NCI-H345 (cell line): ENCODE measurements around the gene SLC5A1.
"Not testable (repeated sequence)": the region's sequence is repeated elsewhere in the genome, so short reads cannot be mapped to it uniquely, and the experiment has no call there.

ENCODE experiments used
- DNase-seq: peaks from one replicate; lab custom pipeline; 2025; lab: John Stamatoyannopoulos, UW

SLC5A1 gene

DNA sequence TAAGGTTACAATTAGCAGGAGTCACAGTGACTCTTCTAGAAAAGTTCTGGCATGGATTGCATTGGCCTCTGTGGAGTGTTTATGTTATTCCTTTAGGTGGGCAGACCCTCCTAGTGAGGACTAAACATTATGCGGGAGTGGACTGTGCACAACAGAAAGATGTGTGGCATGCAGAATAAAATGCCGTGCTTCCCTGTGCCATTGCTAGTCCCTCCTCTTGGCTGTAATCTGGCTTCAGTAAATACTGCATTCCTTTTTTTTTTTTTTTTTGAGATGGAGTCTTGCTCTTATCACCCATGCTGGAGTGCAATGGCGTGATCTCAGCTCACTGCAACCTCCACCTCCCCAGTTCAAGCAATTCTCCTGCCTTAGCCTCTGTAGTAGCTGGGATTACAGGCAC lies 45.0 kb downstream of the SLC5A1 start:
- DNase-seq, result no peak

- no peak for DNase-seq
Measured at GRCh38 chr22:32097018-32097417, 54.0 kb downstream of the SLC5A1 start.

DNA sequence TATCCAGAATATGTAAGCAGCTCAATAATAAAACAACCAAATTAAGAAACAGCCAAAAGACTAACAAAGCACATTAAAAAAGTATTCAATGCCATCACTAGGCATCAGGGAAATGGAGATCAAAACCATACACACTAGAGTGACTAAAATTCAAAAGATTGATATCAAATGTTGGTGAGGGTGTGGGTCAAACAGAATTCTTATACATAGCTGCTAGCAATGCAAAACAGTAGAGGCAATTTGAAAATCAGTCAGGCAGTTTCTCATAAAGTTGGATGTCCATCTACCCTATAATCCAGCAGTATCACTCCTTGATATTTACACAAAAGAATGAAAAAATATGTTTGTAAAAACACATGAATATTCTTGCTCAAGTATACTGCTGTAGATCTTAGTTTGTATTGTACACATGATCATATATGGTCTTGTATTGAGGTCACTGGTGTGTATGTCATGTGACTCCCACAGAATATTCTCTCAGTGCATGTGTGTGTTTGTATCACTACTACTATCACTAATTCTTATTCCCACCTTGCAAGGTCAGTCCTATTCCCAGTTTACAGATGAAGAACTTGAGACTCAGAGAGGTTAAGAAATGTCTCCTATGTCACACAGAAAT lies 54.9 kb downstream of the SLC5A1 start:
- DNase-seq, result no peak

DNA sequence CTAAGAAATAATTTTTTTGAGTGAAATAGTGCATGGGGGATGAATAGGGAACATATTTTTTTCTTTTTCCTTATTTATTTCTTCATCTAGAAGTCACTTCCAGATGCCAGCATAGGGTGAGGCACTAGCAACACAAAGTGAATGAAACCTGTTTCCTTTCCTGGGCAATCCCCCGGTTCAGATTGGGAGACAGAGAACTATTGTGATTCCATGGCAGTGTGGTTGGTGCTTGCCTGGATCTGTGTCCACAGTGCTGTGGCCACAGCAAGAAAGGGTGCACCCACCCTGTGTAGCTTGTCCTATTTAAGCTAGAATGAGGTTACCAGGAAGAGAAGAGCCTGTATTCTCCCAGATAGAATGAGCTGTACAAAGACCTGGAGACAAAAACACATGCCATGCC lies 57.6 kb downstream of the SLC5A1 start:
- DNase-seq, result no peak

- DNase-seq, result no peak
Measured at GRCh38 chr22:32103658-32104315, 60.7 kb downstream of the SLC5A1 start.

GRCh38 chr22:32106930-32107329 lies 63.9 kb downstream of the SLC5A1 start:
- DNase-seq, result no peak

DNA sequence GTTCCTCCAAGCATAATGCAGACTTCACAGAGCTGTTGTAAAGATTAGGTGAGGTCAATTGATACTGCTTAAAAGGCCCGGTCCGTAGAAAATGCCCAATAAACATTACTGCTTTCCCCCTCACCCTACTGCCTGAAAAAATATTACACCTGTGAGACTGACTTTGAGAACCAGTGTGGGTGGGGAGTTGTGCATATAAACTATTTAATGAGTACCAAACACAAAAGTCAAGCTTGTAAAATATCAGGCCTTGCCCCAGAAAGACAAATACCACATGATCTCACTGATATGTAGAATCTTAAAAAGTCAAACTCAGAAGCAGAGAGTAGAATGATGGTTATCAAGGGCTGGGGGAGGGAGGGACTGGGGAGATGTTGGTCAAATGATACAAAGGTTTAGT lies 69.3 kb downstream of the SLC5A1 start:
- no peak for DNase-seq

DNA sequence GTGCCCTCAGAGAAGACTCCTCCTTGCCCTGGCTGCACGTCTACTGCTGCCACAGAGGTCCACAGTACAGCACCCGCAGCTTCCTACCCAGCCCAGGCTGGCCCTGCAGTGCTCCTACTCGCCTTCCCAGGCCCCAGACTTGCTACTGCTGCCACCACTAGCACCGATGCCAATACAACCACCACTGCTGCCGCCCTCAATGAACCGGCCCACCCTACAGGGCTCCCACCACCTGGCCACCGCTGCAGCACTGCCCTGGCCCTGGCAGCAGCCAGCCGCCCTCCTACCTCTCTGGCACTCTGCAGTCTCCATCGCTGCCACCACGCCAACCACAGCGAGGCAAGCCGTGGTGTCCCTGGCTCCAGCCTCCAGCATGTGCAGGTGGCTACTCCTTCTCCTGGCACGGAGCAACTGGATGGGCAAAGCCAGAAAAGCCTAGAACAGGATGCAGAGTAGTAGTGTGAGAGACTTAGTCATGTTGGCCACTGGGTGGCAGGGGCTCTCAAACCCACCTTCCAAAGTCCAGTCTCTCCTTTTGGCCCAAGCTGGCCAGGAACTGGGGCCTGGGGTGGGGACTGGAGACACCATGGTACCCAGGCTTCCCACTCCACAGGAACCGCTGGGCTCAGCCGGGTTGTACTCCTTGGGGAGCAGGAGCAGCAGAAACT lies 76.6 kb downstream of the SLC5A1 start:
- no peak for DNase-seq

GRCh38 chr22:32120603-32121002 lies 77.5 kb downstream of the SLC5A1 start:
- DNase-seq, result no peak

GRCh38 chr22:32122899-32123298 lies 79.8 kb downstream of the SLC5A1 start:
- no peak for DNase-seq

GRCh38 chr22:32123657-32124056 lies 80.6 kb downstream of the SLC5A1 start:
- DNase-seq, result no peak

DNA sequence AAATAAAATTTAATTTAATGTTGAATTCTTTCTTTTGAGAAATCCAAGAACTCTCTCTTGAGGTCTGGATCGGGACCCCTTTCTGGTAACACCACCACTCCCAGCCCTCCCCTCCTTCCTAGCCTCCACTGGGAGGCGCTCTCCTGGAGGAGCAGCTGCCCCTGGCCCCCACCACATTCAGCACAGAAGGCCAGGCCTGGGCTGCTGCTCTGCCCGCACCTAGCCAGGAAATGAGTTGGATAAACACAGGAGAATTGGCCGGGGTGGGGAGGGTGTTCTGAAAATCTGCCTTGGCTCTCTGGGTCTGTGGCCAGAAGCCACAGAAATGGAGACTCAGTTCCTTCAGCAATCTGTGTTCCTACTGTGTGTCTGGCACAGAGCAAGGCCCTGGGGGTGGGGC lies 84.8 kb downstream of the SLC5A1 start:
- DNase-seq, result no peak

DNA sequence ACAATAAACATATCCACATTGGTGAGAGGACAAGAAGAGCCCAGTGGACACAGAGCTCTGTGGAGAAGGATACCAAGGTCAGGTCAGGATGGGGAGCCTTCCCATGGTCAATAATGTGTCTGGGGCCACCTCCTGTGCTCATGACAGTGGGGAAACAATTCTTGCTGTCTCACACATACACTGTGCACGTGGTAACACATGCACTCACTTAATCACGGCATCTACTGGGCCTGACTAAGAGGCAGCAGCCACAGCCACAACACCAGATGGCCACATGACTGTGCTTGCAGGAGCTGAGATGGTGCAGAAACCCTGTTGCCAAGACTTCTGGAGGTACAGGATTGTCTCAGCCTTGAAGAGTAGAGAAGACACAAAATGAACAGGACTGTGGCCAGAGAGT lies 87.4 kb downstream of the SLC5A1 start:
- no peak for DNase-seq

DNA sequence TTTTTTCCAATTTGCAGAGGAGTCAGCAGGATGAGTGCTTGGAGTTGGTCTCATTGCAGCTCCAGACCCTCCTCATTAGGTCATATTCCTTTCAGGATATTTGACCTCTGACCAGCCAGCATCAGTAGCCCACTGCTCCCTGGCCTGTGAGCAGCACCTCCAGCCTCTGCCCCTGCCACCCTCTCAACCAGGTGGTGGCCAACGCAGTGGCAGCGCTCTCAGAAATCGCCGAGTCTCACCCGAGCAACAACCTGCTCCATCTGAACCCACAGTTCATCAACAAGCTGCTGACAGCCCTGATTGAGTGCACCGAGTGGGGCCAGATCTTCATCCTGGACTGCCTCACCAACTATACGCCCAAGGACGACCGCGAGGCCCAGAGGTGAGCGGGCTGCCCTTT lies 89.1 kb downstream of the SLC5A1 start:
- DNase-seq, result no peak

DNA sequence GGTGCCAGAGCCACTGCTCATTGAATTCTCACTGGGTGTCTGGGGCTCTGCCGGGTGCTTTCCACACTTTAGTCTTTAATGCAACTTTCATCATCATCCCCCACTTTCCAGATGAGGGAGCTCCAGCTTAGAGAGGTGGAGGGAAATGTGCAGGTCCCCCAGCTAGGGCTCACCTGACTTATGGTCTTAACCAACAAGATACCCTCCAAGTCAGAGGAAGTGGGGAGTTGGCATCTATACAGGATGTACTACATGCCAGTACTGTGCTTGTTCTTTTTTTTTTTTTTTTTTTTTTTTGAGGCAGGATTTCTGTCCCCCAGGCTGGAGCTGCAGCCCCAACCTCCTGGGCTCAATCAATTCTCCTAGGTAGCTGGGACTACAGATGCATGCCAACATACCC lies 89.7 kb downstream of the SLC5A1 start:
- DNase-seq, result no peak

DNA sequence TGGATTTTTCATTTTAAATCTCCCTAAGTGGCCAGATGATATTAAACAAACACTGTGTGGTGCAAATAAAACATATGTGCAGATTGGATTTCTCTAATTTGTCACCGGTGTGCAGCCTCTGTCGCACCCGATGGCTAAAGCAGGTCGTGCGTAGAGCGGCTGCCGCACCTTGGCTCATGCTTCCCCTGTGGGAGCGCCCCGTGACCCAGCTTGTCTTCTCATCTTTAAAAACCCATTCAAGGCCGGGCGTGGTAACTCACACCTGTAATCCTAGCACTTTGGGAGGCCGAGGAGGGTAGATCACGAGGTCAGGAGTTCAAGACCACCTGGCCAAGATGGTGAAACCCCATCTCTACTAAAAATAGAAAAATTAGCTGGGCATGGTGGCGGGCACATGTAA lies 91.7 kb downstream of the SLC5A1 start:
- DNase-seq, result not testable (repeated sequence)

GRCh38 chr22:32135958-32136357 lies 92.9 kb downstream of the SLC5A1 start:
- not testable (repeated sequence) for DNase-seq

DNA sequence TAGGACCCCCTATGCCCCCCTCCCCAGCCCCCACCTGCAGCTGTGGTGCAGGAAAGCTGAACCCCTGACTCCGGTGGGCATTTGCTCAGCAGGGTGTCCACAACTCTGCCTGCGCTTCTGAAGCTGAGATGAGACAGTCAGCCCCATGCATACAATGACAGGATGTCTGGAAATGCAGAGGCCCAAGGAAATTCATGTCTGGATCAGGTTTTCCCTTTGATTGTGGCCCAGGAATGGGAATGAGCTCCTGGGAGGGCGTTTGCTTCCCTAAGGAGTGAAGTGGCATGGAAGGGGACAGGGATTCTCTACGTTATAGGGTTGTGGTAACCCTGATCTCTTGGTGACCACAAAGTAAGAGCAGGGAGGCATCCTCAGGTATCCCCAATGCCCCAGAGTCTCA lies 93.8 kb downstream of the SLC5A1 start:
- not testable (repeated sequence) for DNase-seq

DNA sequence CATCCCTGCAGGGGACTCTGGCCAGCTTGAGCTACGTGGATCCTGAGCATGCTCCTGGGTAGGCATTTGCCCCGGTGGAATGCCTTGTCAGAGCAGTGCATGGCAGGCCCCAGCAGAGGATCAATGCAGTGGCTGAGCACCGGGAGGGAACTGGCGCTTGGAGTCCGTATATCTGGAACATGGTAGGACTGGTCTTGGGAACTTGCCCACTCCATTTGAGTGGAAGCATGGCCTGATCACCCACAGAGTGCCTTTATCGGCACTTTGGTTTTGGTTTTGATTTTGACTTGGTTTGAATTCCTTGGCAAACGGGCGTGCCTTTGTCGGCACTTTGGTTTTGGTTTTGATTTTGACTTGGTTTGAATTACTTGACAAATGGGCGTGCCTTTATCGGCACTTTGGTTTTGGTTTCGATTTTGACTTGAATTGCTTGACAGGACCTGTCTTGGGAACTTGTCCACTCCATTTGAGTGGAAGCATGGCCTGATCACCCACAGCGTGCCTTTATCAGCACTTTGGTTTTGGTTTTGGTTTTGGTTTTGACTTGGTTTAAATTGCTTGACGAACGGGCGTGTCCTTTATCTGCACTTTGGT lies 94.8 kb downstream of the SLC5A1 start:
- DNase-seq, result peak; percentile 43

GRCh38 chr22:32138576-32138975 lies 95.5 kb downstream of the SLC5A1 start:
- not testable (repeated sequence) for DNase-seq

- not testable (repeated sequence) for DNase-seq
Measured at GRCh38 chr22:32140688-32141087, 97.6 kb downstream of the SLC5A1 start.

GRCh38 chr22:32142600-32142999 lies 99.5 kb downstream of the SLC5A1 start:
- no peak for DNase-seq
